GM18511 (cell line): ENCODE results near the gene CTAG1A.
"Not testable (repeated sequence)": the region's sequence is repeated elsewhere in the genome, so short reads cannot be mapped to it uniquely, and the experiment has no call there.

Experiments used
- ATAC-seq: cut with Tn5 transposase; IDR thresholded peaks from one replicate; pipeline ENCODE4 v1.9.1; 2021; ENCODE audit warnings: mild to moderate bottlenecking, moderate library complexity; ENCODE audit not compliant: unreplicated experiment

Gene CTAG1A

GRCh38 chrX:154608823-154609222 lies 23.9 kb downstream of the CTAG1A start:
- not testable (repeated sequence) for ATAC-seq

- not testable (repeated sequence) for ATAC-seq
Observed at GRCh38 chrX:154611146-154611545, 26.2 kb downstream of the CTAG1A start.

- not testable (repeated sequence) for ATAC-seq
Observed at GRCh38 chrX:154613586-154613985, 28.7 kb downstream of the CTAG1A start.

- ATAC-seq = not testable (repeated sequence)
Observed at GRCh38 chrX:154619182-154619581, 34.2 kb downstream of the CTAG1A start, which contains the start of gene CTAG1B. Gene CTAG1B (minus strand): TSS chrX:154619282. CDS start chrX:154619218, 64 bp downstream.

- ATAC-seq = not testable (repeated sequence)
Observed at GRCh38 chrX:154620767-154621414, 36.0 kb downstream of the CTAG1A start.

- not testable (repeated sequence) for ATAC-seq
Observed at GRCh38 chrX:154628960-154629359, 44.0 kb downstream of the CTAG1A start.

GRCh38 chrX:154630949-154631348 lies 46.0 kb downstream of the CTAG1A start:
- not testable (repeated sequence) for ATAC-seq

GRCh38 chrX:154633661-154634060 lies 48.7 kb downstream of the CTAG1A start:
- not testable (repeated sequence) for ATAC-seq
